HepG2 (cell line): ENCODE data around the gene HSPA1L. TPM values are rescaled to one million over a fixed set of nuclear protein-coding genes. Genes with fewer than 3 reads are reported as not detected.

Source experiments
- ATF1 ChIP-seq: IDR thresholded peaks from 2 replicates; pipeline ENCODE4 v1.6.1; 2016; ENCODE audit warnings: mild to moderate bottlenecking, control low read depth
- CENPT ChIP-seq: sonication (generic); formaldehyde crosslinking; IDR thresholded peaks from 2 replicates; pipeline ENCODE4 v1.8.0; 2022; ENCODE audit warnings: low read depth, mild to moderate bottlenecking, moderate library complexity, missing genetic modification reagents
- GZF1 ChIP-seq: sonication (generic); formaldehyde crosslinking; IDR thresholded peaks from 2 replicates; pipeline ENCODE4 v1.5.1; 2020; ENCODE audit warnings: mild to moderate bottlenecking, missing genetic modification reagents
- HNRNPK ChIP-seq: fragments of 200-400 bp; formaldehyde crosslinking; IDR thresholded peaks from 2 replicates; pipeline ENCODE4 v1.6.1; 2018; ENCODE audit warnings: low read length, low read depth, moderate library complexity, mild to moderate bottlenecking; ENCODE audit not compliant: poor library complexity, severe bottlenecking
- HNRNPLL ChIP-seq: fragments of 200-400 bp; formaldehyde crosslinking; IDR thresholded peaks from 2 replicates; pipeline ENCODE4 v1.6.1; 2017; ENCODE audit warnings: mild to moderate bottlenecking, low read depth, low read length; ENCODE audit not compliant: poor library complexity, severe bottlenecking
- HOXA3 ChIP-seq: sonication (generic); formaldehyde crosslinking; IDR thresholded peaks from 2 replicates; pipeline ENCODE4 v1.5.0; 2020; ENCODE audit warnings: missing genetic modification reagents
- IRF9 ChIP-seq: sonication (generic); formaldehyde crosslinking; IDR thresholded peaks from 2 replicates; pipeline ENCODE4 v1.8.0; 2022; ENCODE audit warnings: missing genetic modification reagents, mild to moderate bottlenecking, borderline replicate concordance
- MED1 ChIP-seq: sonication (generic); formaldehyde crosslinking; IDR thresholded peaks from 2 replicates; pipeline ENCODE4 v1.4.0; 2020; ENCODE audit warnings: missing genetic modification reagents
- MTF1 ChIP-seq: sonication (generic); formaldehyde crosslinking; IDR thresholded peaks from 2 replicates; pipeline ENCODE4 v1.5.0; 2020; ENCODE audit warnings: missing genetic modification reagents
- NFIB ChIP-seq: sonication (generic); formaldehyde crosslinking; IDR thresholded peaks from 2 replicates; pipeline ENCODE4 v1.9.0; 2021; ENCODE audit warnings: missing genetic modification reagents, mild to moderate bottlenecking, borderline replicate concordance
- NKX3-1 ChIP-seq: sonication (generic); formaldehyde crosslinking; IDR thresholded peaks from 2 replicates; pipeline ENCODE4 v1.5.0; 2020; ENCODE audit warnings: missing genetic modification reagents
- POLR2AphosphoS2 ChIP-seq: IDR thresholded peaks from 2 replicates; pipeline ENCODE4 v1.6.1; 2011; ENCODE audit warnings: low read depth, low read length, improper control_type of control experiment
- SMARCC2 ChIP-seq: fragments of 450-650 bp; IDR thresholded peaks from 2 replicates; pipeline ENCODE4 v1.6.1; 2017; ENCODE audit warnings: antibody characterized with exemption, mild to moderate bottlenecking
- SMARCE1 ChIP-seq: fragments of 450-650 bp; IDR thresholded peaks from 2 replicates; pipeline ENCODE4 v1.6.1; 2017; ENCODE audit warnings: borderline replicate concordance
- SMYD3 ChIP-seq: sonication (generic); formaldehyde crosslinking; IDR thresholded peaks from 2 replicates; pipeline ENCODE4 v1.8.1; 2023; ENCODE audit warnings: mild to moderate bottlenecking, missing genetic modification reagents
- SUZ12 ChIP-seq: fragments of 150-350 bp; IDR thresholded peaks from 2 replicates; pipeline ENCODE4 v1.6.1; 2014; ENCODE audit warnings: low read depth, low read length
- TOPORS ChIP-seq: sonication (generic); formaldehyde crosslinking; IDR thresholded peaks from 2 replicates; pipeline ENCODE4 v1.8.0; 2023; ENCODE audit warnings: mild to moderate bottlenecking, missing genetic modification reagents
- U2AF1 ChIP-seq: fragments of 200-400 bp; formaldehyde crosslinking; optimal IDR thresholded peaks from 2 replicates; pipeline ENCODE3; 2017; ENCODE audit warnings: mild to moderate bottlenecking, low read depth, low read length
- ZC3H4 ChIP-seq: sonication (generic); formaldehyde crosslinking; IDR thresholded peaks from 2 replicates; pipeline ENCODE4 v1.4.0; 2020; ENCODE audit warnings: missing genetic modification reagents, borderline replicate concordance
- ZFP62 ChIP-seq: sonication (generic); formaldehyde crosslinking; IDR thresholded peaks from 2 replicates; pipeline ENCODE4 v1.4.0; 2020; ENCODE audit warnings: missing genetic modification reagents
- ZFY ChIP-seq: sonication (generic); formaldehyde crosslinking; IDR thresholded peaks from 2 replicates; pipeline ENCODE4 v1.4.0; 2020; ENCODE audit warnings: missing genetic modification reagents
- ZNF235 ChIP-seq: sonication (generic); formaldehyde crosslinking; IDR thresholded peaks from 2 replicates; pipeline ENCODE4 v1.8.1; 2023; ENCODE audit warnings: mild to moderate bottlenecking, missing genetic modification reagents, borderline replicate concordance
- ZNF577 ChIP-seq: sonication (generic); formaldehyde crosslinking; IDR thresholded peaks from 2 replicates; pipeline ENCODE4 v1.4.0; 2020; ENCODE audit warnings: mild to moderate bottlenecking, low read depth, missing genetic modification reagents, borderline replicate concordance
- ZNF670 ChIP-seq: sonication (generic); formaldehyde crosslinking; IDR thresholded peaks from 2 replicates; pipeline ENCODE4 v1.8.0; 2022; ENCODE audit warnings: mild to moderate bottlenecking, missing genetic modification reagents, borderline replicate concordance
- ZNF678 ChIP-seq: sonication (generic); formaldehyde crosslinking; IDR thresholded peaks from 2 replicates; pipeline ENCODE4 v1.4.0; 2020; ENCODE audit warnings: mild to moderate bottlenecking, missing genetic modification reagents
- ZNF781 ChIP-seq: sonication (generic); formaldehyde crosslinking; IDR thresholded peaks from 2 replicates; pipeline ENCODE4 v1.5.1; 2020; ENCODE audit warnings: borderline replicate concordance, mild to moderate bottlenecking, missing genetic modification reagents; ENCODE audit errors: not compliant biosample characterization
- polyA plus RNA-seq, 8 experiments: library from polyadenylated mRNA; depleted of rRNA in 3 of 8; stranded (reverse) in 7 of 8; unstranded in 1 of 8; fragments of >200 nt; fragmentation: Illumina TruSeq in 4 of 8; extraction: Trizol in 4 of 8; gene quantifications; 2 replicates each; pipeline versions ENCODE4 v1.2.1 to v1.2.3, GENCODE V29; 2011 to 2016; ENCODE audit warnings: low read depth in 4 of 8, missing spikeins in 1 of 8, mixed read lengths in 1 of 8; ENCODE audit not compliant: insufficient read depth in 1 of 8
- total RNA-seq, 5 experiments: library from RNA; depleted of rRNA; stranded (reverse); fragments of >200 nt; fragmentation: Illumina TruSeq; extraction: Trizol; gene quantifications; 2 replicates each; pipeline ENCODE4 v1.2.3, GENCODE V29; 2016; ENCODE audit warnings: low read depth in 1 of 5
- TF ChIP-seq, protein P1 (sequence below): sonication (generic); formaldehyde crosslinking; conservative IDR thresholded peaks from 2 replicates; pipeline ENCODE4 v1.5.0; 2020; ENCODE audit warnings: missing genetic modification reagents
- TF ChIP-seq, protein P2 (sequence below): sonication (generic); formaldehyde crosslinking; IDR thresholded peaks from 2 replicates; pipeline ENCODE4 v1.5.1; 2020; ENCODE audit warnings: mild to moderate bottlenecking, missing genetic modification reagents, borderline replicate concordance

Gene HSPA1L
- total and polyA plus RNA-seq, 2 of the 13 experiments (the other 11 are each of a cell fraction or from before 2014, with no cell fraction given): 0.55 to 1.0 TPM

- TF ChIP-seq ZC3H4 (CRISPR knock-in tag) (no peak), ZNF235 (CRISPR knock-in tag) (peak; percentile 92; the same call in 1 of the 2 replicates), ZNF577 (no peak), SMARCC2 (no peak), ZNF670 (CRISPR knock-in tag) (no peak), SMARCE1 (no peak), MTF1 (no peak), ATF1 (CRISPR knock-in tag) (no peak), SMYD3 (no peak), IRF9 (no peak), MED1 (CRISPR knock-in tag) (0 out of 2 replicates have a peak, but pooled peaks have one; percentile 67), GZF1 (CRISPR knock-in tag) (no peak), ZNF781 (peak; percentile 66), ZFY (CRISPR knock-in tag) (no peak), HNRNPLL (peak; percentile 52), POLR2AphosphoS2 (no peak), ZNF678 (CRISPR knock-in tag) (no peak), U2AF1 (no peak), HOXA3 (peak; percentile 73), HNRNPK (no peak), NKX3-1 (CRISPR knock-in tag) (no peak), TOPORS (CRISPR knock-in tag) (no peak), SUZ12 (no peak), ZFP62 (CRISPR knock-in tag) (no peak), NFIB (CRISPR knock-in tag) (no peak), CENPT (CRISPR knock-in tag) (no peak)
- TF ChIP-seq, protein P1, sequence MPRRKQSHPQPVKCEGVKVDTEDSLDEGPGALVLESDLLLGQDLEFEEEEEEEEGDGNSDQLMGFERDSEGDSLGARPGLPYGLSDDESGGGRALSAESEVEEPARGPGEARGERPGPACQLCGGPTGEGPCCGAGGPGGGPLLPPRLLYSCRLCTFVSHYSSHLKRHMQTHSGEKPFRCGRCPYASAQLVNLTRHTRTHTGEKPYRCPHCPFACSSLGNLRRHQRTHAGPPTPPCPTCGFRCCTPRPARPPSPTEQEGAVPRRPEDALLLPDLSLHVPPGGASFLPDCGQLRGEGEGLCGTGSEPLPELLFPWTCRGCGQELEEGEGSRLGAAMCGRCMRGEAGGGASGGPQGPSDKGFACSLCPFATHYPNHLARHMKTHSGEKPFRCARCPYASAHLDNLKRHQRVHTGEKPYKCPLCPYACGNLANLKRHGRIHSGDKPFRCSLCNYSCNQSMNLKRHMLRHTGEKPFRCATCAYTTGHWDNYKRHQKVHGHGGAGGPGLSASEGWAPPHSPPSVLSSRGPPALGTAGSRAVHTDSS: no peak
- TF ChIP-seq, protein P2, sequence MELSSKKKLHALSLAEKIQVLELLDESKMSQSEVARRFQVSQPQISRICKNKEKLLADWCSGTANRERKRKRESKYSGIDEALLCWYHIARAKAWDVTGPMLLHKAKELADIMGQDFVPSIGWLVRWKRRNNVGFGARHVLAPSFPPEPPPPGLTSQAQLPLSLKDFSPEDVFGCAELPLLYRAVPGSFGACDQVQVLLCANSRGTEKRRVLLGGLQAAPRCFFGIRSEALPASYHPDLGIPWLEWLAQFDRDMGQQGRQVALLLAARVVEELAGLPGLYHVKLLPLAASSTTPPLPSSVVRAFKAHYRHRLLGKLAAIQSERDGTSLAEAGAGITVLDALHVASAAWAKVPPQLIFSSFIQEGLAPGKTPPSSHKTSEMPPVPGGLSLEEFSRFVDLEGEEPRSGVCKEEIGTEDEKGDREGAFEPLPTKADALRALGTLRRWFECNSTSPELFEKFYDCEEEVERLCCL (CRISPR knock-in tag): no peak
Observed at GRCh38 chr6:31765910-31766794, 48.9 kb downstream of the HSPA1L start (continued).
